MCF 10A (cell line): ENCODE data around the gene NUP153. TPM values are rescaled to one million over a fixed set of nuclear protein-coding genes. Genes with fewer than 3 reads are reported as not detected.
A peak's percentile ranks its signal among the peaks of the same experiment; 100 is the strongest.
"Not testable (repeated sequence)": the region's sequence is repeated elsewhere in the genome, so short reads cannot be mapped to it uniquely, and the experiment has no call there.

Experiments used
- BruUV-seq: library from RNA; stranded (reverse); fragments of 400-500 nt; replicated peaks from 2 replicates; lab custom pipeline; 2021; lab: Mats Ljungman, UMichigan
- CTCF ChIA-PET: fragments of 300-600 bp; sonication (Branson Sonifier 250); formaldehyde crosslinking; extraction: SDS; loops from one replicate; lab custom pipeline; 2021; ENCODE audit warnings: antibody characterized with exemption, inconsistent platforms; lab: Yijun Ruan, JAX
- POLR2A ChIA-PET: fragments of 300-600, 350-650 bp; sonication (Branson Sonifier 250); formaldehyde crosslinking; extraction: SDS; loops from one replicate; lab custom pipeline; 2020; ENCODE audit warnings: antibody characterized with exemption, inconsistent platforms; lab: Yijun Ruan, JAX
- DNase-seq: peaks from one replicate; pipeline ENCODE4 v3.0.0-alpha.2; 2018; ENCODE audit not compliant: unreplicated experiment
- H3K27ac Mint-ChIP-seq: one replicate; pipeline ENCODE4 v1.8.0; 2022; ENCODE audit warnings: mild to moderate bottlenecking, low read depth, mixed read lengths; ENCODE audit not compliant: unreplicated experiment
- H3K27me3 Mint-ChIP-seq: one replicate; pipeline ENCODE4 v1.8.0; 2022; ENCODE audit warnings: mixed read lengths; ENCODE audit not compliant: insufficient read depth, unreplicated experiment
- H3K36me3 Mint-ChIP-seq: one replicate; pipeline ENCODE4 v1.8.0; 2022; ENCODE audit warnings: mild to moderate bottlenecking, moderate library complexity, mixed read lengths; ENCODE audit not compliant: insufficient read depth, unreplicated experiment
- H3K4me1 Mint-ChIP-seq: one replicate; pipeline ENCODE4 v1.8.0; 2022; ENCODE audit warnings: mixed read lengths; ENCODE audit not compliant: insufficient read depth, unreplicated experiment
- H3K4me3 Mint-ChIP-seq: one replicate; pipeline ENCODE4 v1.8.0; 2022; ENCODE audit warnings: mild to moderate bottlenecking, moderate library complexity, mixed read lengths; ENCODE audit not compliant: unreplicated experiment
- H3K9me3 Mint-ChIP-seq: one replicate; pipeline ENCODE4 v1.8.0; 2022; ENCODE audit warnings: mixed read lengths; ENCODE audit not compliant: unreplicated experiment
- CTCF ChIP-seq: fragments of 200-600 bp; IDR thresholded peaks from one replicate; pipeline ENCODE4 v1.8.0; 2022; ENCODE audit warnings: antibody characterized with exemption, mild to moderate bottlenecking; ENCODE audit not compliant: unreplicated experiment
- intact Hi-C: fragments of 100-400 bp; cut with micrococcal nuclease; formaldehyde crosslinking; loops from 2 replicates; pipeline ENCODE4 v1.14.1; 2022
- total RNA-seq: library from RNA; stranded (reverse); gene quantifications from 2 replicates; pipeline ENCODE4 v1.2.3, GENCODE V29; 2022

The NUP153 gene
- total RNA-seq, 1 experiment from 2014 or later, result 36.5 TPM

GRCh38 chr6:17737704-17738252 is 31.1 kb upstream of the NUP153 start:
- no TSS peak for BruUV-seq
- CTCF ChIA-PET, result no interaction called here
- no peak for TF ChIP-seq CTCF
- no peak overlapping the region for H3K4me3 Mint-ChIP-seq
- no peak for DNase-seq
- POLR2A ChIA-PET, result interaction anchor here (0.6 kb wide), 1 partner anchor 16 kb away, joined by 4 read pairs; no protein-coding TSS in a partner anchor
- H3K27me3 Mint-ChIP-seq, result no peaks in the 10 kb centered on the region
- no peaks in the 10 kb centered on the region for H3K36me3 Mint-ChIP-seq
- intact Hi-C loops, result no loop called here
- H3K27ac Mint-ChIP-seq, result no peak overlapping the region
- no peaks in the 10 kb centered on the region for H3K4me1 Mint-ChIP-seq
- H3K9me3 Mint-ChIP-seq, result peaks cover 14% of the 10 kb centered on the region

- H3K27ac Mint-ChIP-seq, H3K27me3 Mint-ChIP-seq, H3K36me3 Mint-ChIP-seq, intact Hi-C loops, POLR2A ChIA-PET, H3K4me3 Mint-ChIP-seq, DNase-seq, BruUV-seq, H3K4me1 Mint-ChIP-seq, CTCF ChIA-PET: not testable (repeated sequence)
- peaks cover 14% of the 10 kb centered on the region for H3K9me3 Mint-ChIP-seq
Observed at GRCh38 chr6:17735311-17735710, 28.6 kb upstream of the NUP153 start.

GRCh38 chr6:17730078-17730704 is 23.5 kb upstream of the NUP153 start:
- TF ChIP-seq CTCF, result no peak
- H3K27ac Mint-ChIP-seq, result peak overlapping the region; percentile 13
- intact Hi-C loops, result no loop called here
- H3K9me3 Mint-ChIP-seq, result no peaks in the 10 kb centered on the region
- no peak overlapping the region for H3K4me3 Mint-ChIP-seq
- DNase-seq, result no peak
- H3K4me1 Mint-ChIP-seq, result peaks cover 6% of the 10 kb centered on the region
- CTCF ChIA-PET, result interaction anchor here (1.2 kb wide), 1 partner anchor 73 kb away, joined by 3 read pairs; no protein-coding TSS in a partner anchor
- no peaks in the 10 kb centered on the region for H3K36me3 Mint-ChIP-seq
- POLR2A ChIA-PET, result interaction anchor here (0.7 to 1.4 kb wide), 3 partner anchors 24 to 693 kb away, joined by 3 to 4 read pairs (median 4); partner anchors contain the start of gene NUP153
- BruUV-seq, result no TSS peak
- no peaks in the 10 kb centered on the region for H3K27me3 Mint-ChIP-seq

GRCh38 chr6:17729223-17730077 is 22.7 kb upstream of the NUP153 start:
- H3K9me3 Mint-ChIP-seq, result no peaks in the 10 kb centered on the region
- ChIA-PET CTCF (interaction anchor here (0.6 to 1.2 kb wide), 3 partner anchors 14 to 1116 kb away, joined by 3 to 4 read pairs (median 3); no protein-coding TSS in a partner anchor), POLR2A (interaction anchor here (0.6 to 1.4 kb wide), 3 partner anchors 9 to 58 kb away, joined by 3 to 4 read pairs (median 4); partner anchors contain the start of gene NUP153)
- peak; percentile 21 for DNase-seq
- no peaks in the 10 kb centered on the region for H3K27me3 Mint-ChIP-seq
- H3K36me3 Mint-ChIP-seq, result no peaks in the 10 kb centered on the region
- intact Hi-C loops, result no loop called here
- peak overlapping the region; percentile 13 for H3K27ac Mint-ChIP-seq
- H3K4me1 Mint-ChIP-seq, result peaks cover 6% of the 10 kb centered on the region
- H3K4me3 Mint-ChIP-seq, result no peak overlapping the region
- no TSS peak for BruUV-seq
- no peak for TF ChIP-seq CTCF
